Neural cell (in vitro differentiated cells): ENCODE measurements around the gene SCFD1. TPM values are rescaled to one million over a fixed set of nuclear protein-coding genes. Genes with fewer than 3 reads are reported as not detected.
A peak's percentile ranks its signal among the peaks of the same experiment; 100 is the strongest.

Experiments
- H2AFZ ChIP-seq: fragments of 200-600, 300-800 bp; sonication (generic), shearing (Covaris generic); 2 replicates; pipeline ENCODE4 v1.6.0; 2014; ENCODE audit warnings: low read depth, mild to moderate bottlenecking, antibody characterized with exemption, low read length, moderate library complexity
- H3F3A ChIP-seq: fragments of 200-600 bp; shearing (Covaris generic); 2 replicates; pipeline ENCODE4 v1.6.1; 2016; ENCODE audit warnings: mild to moderate bottlenecking, moderate library complexity, mixed read lengths, antibody characterized with exemption, low read length; ENCODE audit not compliant: insufficient read depth, poor library complexity, severe bottlenecking
- H3K27ac ChIP-seq: fragments of 200-600, 300-800 bp; sonication (generic), shearing (Covaris generic); 2 replicates; pipeline ENCODE4 v1.5.1; 2014; ENCODE audit warnings: mild to moderate bottlenecking, low read length, moderate library complexity
- H3K27me3 ChIP-seq: fragments of 300-800, 200-600 bp; sonication (generic), shearing (Covaris generic); 2 replicates; pipeline ENCODE4 v1.6.0; 2014; ENCODE audit warnings: mild to moderate bottlenecking, low read depth, low read length, moderate library complexity; ENCODE audit not compliant: insufficient read depth
- H3K36me3 ChIP-seq: fragments of 300-800, 200-600 bp; sonication (generic), shearing (Covaris generic); 2 replicates; pipeline ENCODE4 v1.5.1; 2014; ENCODE audit warnings: mild to moderate bottlenecking, antibody characterized with exemption, low read length, moderate library complexity; ENCODE audit not compliant: insufficient read depth
- H3K4me2 ChIP-seq: fragments of 300-800, 200-600 bp; sonication (generic), shearing (Covaris generic); 2 replicates; pipeline ENCODE4 v1.6.0; 2014; ENCODE audit warnings: mild to moderate bottlenecking, low read length
- H3K4me3 ChIP-seq: fragments of 300-800, 200-600 bp; sonication (generic), shearing (Covaris generic); 2 replicates; pipeline ENCODE4 v1.5.1; 2014; ENCODE audit warnings: mild to moderate bottlenecking, low read length, moderate library complexity
- H3K79me2 ChIP-seq: fragments of 200-600 bp; shearing (Covaris generic); replicated peaks from 2 replicates; pipeline ENCODE4 v1.6.0; 2014; ENCODE audit warnings: mild to moderate bottlenecking, low read length, moderate library complexity; ENCODE audit not compliant: insufficient read depth
- H3K9ac ChIP-seq: fragments of 300-800, 200-600 bp; sonication (generic), shearing (Covaris generic); 2 replicates; pipeline ENCODE4 v1.6.1; 2016; ENCODE audit warnings: mild to moderate bottlenecking, low read length, mixed read lengths
- H3K9me2 ChIP-seq: fragments of 200-600 bp; shearing (Covaris generic); 2 replicates; pipeline ENCODE4 v1.6.1; 2016; ENCODE audit warnings: mild to moderate bottlenecking, low read length, mixed read lengths; ENCODE audit not compliant: insufficient read depth
- H3K9me3 ChIP-seq: fragments of 200-600, 300-800 bp; sonication (generic), shearing (Covaris generic); 2 replicates; pipeline ENCODE4 v1.6.1; 2016; ENCODE audit warnings: mild to moderate bottlenecking, mixed run types, low read length, moderate library complexity, mixed read lengths
- H4K20me1 ChIP-seq: fragments of 200-600 bp; shearing (Covaris generic); 2 replicates; pipeline ENCODE4 v1.6.1; 2016; ENCODE audit warnings: mild to moderate bottlenecking, mixed run types; ENCODE audit not compliant: insufficient read depth
- CTCF ChIP-seq: fragments of 450-650 bp; IDR thresholded peaks from 2 replicates; pipeline ENCODE4 v1.5.1; 2014; ENCODE audit warnings: antibody characterized with exemption, mild to moderate bottlenecking, moderate library complexity; ENCODE audit not compliant: poor library complexity, severe bottlenecking
- EP300 ChIP-seq: fragments of 450-650 bp; conservative IDR thresholded peaks from 2 replicates; pipeline ENCODE4 v1.6.1; 2014; ENCODE audit warnings: antibody characterized with exemption, mild to moderate bottlenecking, moderate library complexity; ENCODE audit not compliant: poor library complexity, severe bottlenecking
- EZH2 ChIP-seq: fragments of 200-600, 300-800 bp; shearing (Covaris generic), sonication (generic); IDR thresholded peaks from 2 replicates; pipeline ENCODE4 v1.6.1; 2014; ENCODE audit warnings: antibody characterized with exemption, low read length, borderline replicate concordance, mild to moderate bottlenecking; ENCODE audit not compliant: insufficient read depth, poor library complexity, severe bottlenecking
- MXI1 ChIP-seq: fragments of 450-650 bp; conservative IDR thresholded peaks from 2 replicates; pipeline ENCODE4 v1.6.1; 2014; ENCODE audit warnings: antibody characterized with exemption, mild to moderate bottlenecking; ENCODE audit not compliant: poor library complexity, severe bottlenecking
- POLR2AphosphoS5 ChIP-seq: IDR thresholded peaks from 2 replicates; pipeline ENCODE4 v1.6.1; 2012
- RAD21 ChIP-seq: fragments of 450-650 bp; conservative IDR thresholded peaks from 2 replicates; pipeline ENCODE4 v1.6.1; 2014; ENCODE audit warnings: antibody characterized with exemption, mild to moderate bottlenecking, moderate library complexity
- SMC3 ChIP-seq: fragments of 450-650 bp; conservative IDR thresholded peaks from 2 replicates; pipeline ENCODE4 v1.6.1; 2014; ENCODE audit warnings: antibody characterized with exemption, mild to moderate bottlenecking, moderate library complexity; ENCODE audit not compliant: poor library complexity
- TAF1 ChIP-seq: IDR thresholded peaks from 2 replicates; pipeline ENCODE4 v1.6.1; 2012; ENCODE audit warnings: low read depth
- polyA plus RNA-seq: library from polyadenylated mRNA; depleted of rRNA; stranded (reverse); fragments of >200 nt; gene quantifications from 2 replicates; pipeline ENCODE4 v1.2.3, GENCODE V29; 2014
- TF ChIP-seq, protein P1 (sequence below): IDR thresholded peaks from 2 replicates; pipeline ENCODE4 v1.6.1; 2012; ENCODE audit warnings: borderline replicate concordance

SCFD1 gene
- polyA plus RNA-seq, 1 donor from 2014 or later = 99.4 TPM

GRCh38 chr14:30655658-30656057, 33.5 kb downstream of the SCFD1 start:
- H3K36me3 ChIP-seq = peaks cover 25% of the 10 kb centered on the region
- TF ChIP-seq SMC3 (no peak), EZH2 (no peak), TAF1 (no peak), RAD21 (no peak), MXI1 (no peak), POLR2AphosphoS5 (no peak), EP300 (no peak), CTCF (no peak)
- TF ChIP-seq, protein P1, sequence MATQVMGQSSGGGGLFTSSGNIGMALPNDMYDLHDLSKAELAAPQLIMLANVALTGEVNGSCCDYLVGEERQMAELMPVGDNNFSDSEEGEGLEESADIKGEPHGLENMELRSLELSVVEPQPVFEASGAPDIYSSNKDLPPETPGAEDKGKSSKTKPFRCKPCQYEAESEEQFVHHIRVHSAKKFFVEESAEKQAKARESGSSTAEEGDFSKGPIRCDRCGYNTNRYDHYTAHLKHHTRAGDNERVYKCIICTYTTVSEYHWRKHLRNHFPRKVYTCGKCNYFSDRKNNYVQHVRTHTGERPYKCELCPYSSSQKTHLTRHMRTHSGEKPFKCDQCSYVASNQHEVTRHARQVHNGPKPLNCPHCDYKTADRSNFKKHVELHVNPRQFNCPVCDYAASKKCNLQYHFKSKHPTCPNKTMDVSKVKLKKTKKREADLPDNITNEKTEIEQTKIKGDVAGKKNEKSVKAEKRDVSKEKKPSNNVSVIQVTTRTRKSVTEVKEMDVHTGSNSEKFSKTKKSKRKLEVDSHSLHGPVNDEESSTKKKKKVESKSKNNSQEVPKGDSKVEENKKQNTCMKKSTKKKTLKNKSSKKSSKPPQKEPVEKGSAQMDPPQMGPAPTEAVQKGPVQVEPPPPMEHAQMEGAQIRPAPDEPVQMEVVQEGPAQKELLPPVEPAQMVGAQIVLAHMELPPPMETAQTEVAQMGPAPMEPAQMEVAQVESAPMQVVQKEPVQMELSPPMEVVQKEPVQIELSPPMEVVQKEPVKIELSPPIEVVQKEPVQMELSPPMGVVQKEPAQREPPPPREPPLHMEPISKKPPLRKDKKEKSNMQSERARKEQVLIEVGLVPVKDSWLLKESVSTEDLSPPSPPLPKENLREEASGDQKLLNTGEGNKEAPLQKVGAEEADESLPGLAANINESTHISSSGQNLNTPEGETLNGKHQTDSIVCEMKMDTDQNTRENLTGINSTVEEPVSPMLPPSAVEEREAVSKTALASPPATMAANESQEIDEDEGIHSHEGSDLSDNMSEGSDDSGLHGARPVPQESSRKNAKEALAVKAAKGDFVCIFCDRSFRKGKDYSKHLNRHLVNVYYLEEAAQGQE = no peak
- peaks cover 5% of the 10 kb centered on the region for H3K79me2 ChIP-seq
- H3K4me3 ChIP-seq = no peak overlapping the region
- no peak overlapping the region for H3K9ac ChIP-seq
- H3F3A ChIP-seq = no peaks in the 10 kb centered on the region
- no peaks in the 10 kb centered on the region for H3K27me3 ChIP-seq
- H2AFZ ChIP-seq = no peak overlapping the region
- H3K4me2 ChIP-seq = no peak overlapping the region
- H3K9me3 ChIP-seq = no peaks in the 10 kb centered on the region
- H3K9me2 ChIP-seq = no peaks in the 10 kb centered on the region
- H4K20me1 ChIP-seq = no peaks in the 10 kb centered on the region
- H3K27ac ChIP-seq = no peak overlapping the region

GRCh38 chr14:30656190-30656632, 34.1 kb downstream of the SCFD1 start:
- H2AFZ ChIP-seq = no peak overlapping the region
- H4K20me1 ChIP-seq = no peaks in the 10 kb centered on the region
- H3K27me3 ChIP-seq = no peaks in the 10 kb centered on the region
- no peak overlapping the region for H3K9ac ChIP-seq
- H3K9me3 ChIP-seq = no peaks in the 10 kb centered on the region
- H3K27ac ChIP-seq = no peak overlapping the region
- peaks cover 5% of the 10 kb centered on the region for H3K79me2 ChIP-seq
- no peak overlapping the region for H3K4me3 ChIP-seq
- no peaks in the 10 kb centered on the region for H3K9me2 ChIP-seq
- H3K4me2 ChIP-seq = no peak overlapping the region
- H3K36me3 ChIP-seq = peaks cover 21% of the 10 kb centered on the region
- no peak for TF ChIP-seq TAF1
- TF ChIP-seq, protein P1 = no peak
- peak; percentile 64 for TF ChIP-seq SMC3
- TF ChIP-seq MXI1 = no peak
- peak; percentile 57 for TF ChIP-seq CTCF
- no peak for TF ChIP-seq POLR2AphosphoS5
- TF ChIP-seq EP300 = no peak
- peak; percentile 38 for TF ChIP-seq RAD21
- TF ChIP-seq EZH2 = no peak
- no peaks in the 10 kb centered on the region for H3F3A ChIP-seq
